SK-N-SH (cell line): Measurements from ENCODE around the gene UBE3C. TPM values are rescaled to one million over a fixed set of nuclear protein-coding genes. Genes with fewer than 3 reads are reported as not detected.

Experiments used
- CTCF ChIA-PET: fragments of 300-600, 350-600 bp; formaldehyde crosslinking; extraction: SDS; loops from one replicate; lab custom pipeline; 2021; lab: Yijun Ruan, JAX
- POLR2A ChIA-PET: fragments of 350-600 bp; sonication (Branson Sonifier 250); formaldehyde crosslinking; extraction: SDS; loops from one replicate; lab custom pipeline; 2020; ENCODE audit warnings: antibody characterized with exemption, inconsistent platforms; lab: Yijun Ruan, JAX
- DNase-seq: peaks from one replicate; pipeline ENCODE4 v3.0.0; 2012
- H2AFZ ChIP-seq: fragments of 200-600 bp; sonication (generic); 2 replicates; pipeline ENCODE4 v1.8.1; 2016; ENCODE audit warnings: antibody characterized with exemption, mild to moderate bottlenecking, low read depth
- H3F3A ChIP-seq: fragments of 200-600 bp; sonication (generic); replicated peaks from 2 replicates; pipeline ENCODE3; 2016; ENCODE audit warnings: antibody characterized with exemption, mild to moderate bottlenecking; ENCODE audit not compliant: insufficient read depth
- H3K27ac ChIP-seq, 2 experiments: fragments of 200-500 bp in 1 of 2; fragments of 200-600 bp in 1 of 2; sonication (Bioruptor generic) in 1 of 2; sonication (generic), shearing (Covaris generic) in 1 of 2; 2 replicates each; pipeline versions ENCODE4 v1.5.1 to v1.6.1; 2014 to 2016; ENCODE audit warnings: low read depth in 2 of 2, inconsistent platforms in 1 of 2, low read length in 1 of 2, mild to moderate bottlenecking in 1 of 2, mixed read lengths in 1 of 2
- H3K27me3 ChIP-seq: fragments of 200-600 bp; sonication (generic), shearing (Covaris generic); 2 replicates; pipeline ENCODE4 v1.6.1; 2016; ENCODE audit warnings: mixed run types; ENCODE audit not compliant: insufficient read depth
- H3K36me3 ChIP-seq, 2 experiments: fragments of 200-500 bp in 1 of 2; fragments of 200-600 bp in 1 of 2; sonication (Bioruptor generic) in 1 of 2; sonication (generic) in 1 of 2; replicated peaks in 1 of 2; 2 replicates each; pipeline versions ENCODE3 to v1.5.1; 2014 to 2016; ENCODE audit warnings: low read length in 1 of 2, mild to moderate bottlenecking in 1 of 2; ENCODE audit not compliant: insufficient read depth in 2 of 2, control insufficient read depth in 1 of 2
- H3K4me1 ChIP-seq, 2 experiments: fragments of 200-500 bp in 1 of 2; fragments of 200-600 bp in 1 of 2; sonication (Bioruptor generic) in 1 of 2; sonication (generic), shearing (Covaris generic) in 1 of 2; 2 replicates each; pipeline versions ENCODE4 v1.5.1 to v1.6.1; 2014 to 2016; ENCODE audit warnings: low read depth in 1 of 2, low read length in 1 of 2, mixed run types in 1 of 2; ENCODE audit not compliant: insufficient read depth in 2 of 2, control insufficient read depth in 1 of 2
- H3K4me2 ChIP-seq: fragments of 200-600 bp; sonication (generic), shearing (Covaris generic); 2 replicates; pipeline ENCODE4 v1.6.1; 2017; ENCODE audit warnings: mixed run types
- H3K4me3 ChIP-seq, 2 experiments: fragments of 200-500 bp in 1 of 2; fragments of 200-600 bp in 1 of 2; sonication (Bioruptor generic) in 1 of 2; sonication (generic), shearing (Covaris generic) in 1 of 2; 2 replicates each; pipeline versions ENCODE4 v1.5.1 to v1.8.1; 2014 to 2016; ENCODE audit warnings: low read depth in 2 of 2, inconsistent platforms in 1 of 2, low read length in 1 of 2, mild to moderate bottlenecking in 1 of 2, mixed read lengths in 1 of 2, moderate library complexity in 1 of 2
- H3K79me2 ChIP-seq: fragments of 200-600 bp; sonication (generic); 2 replicates; pipeline ENCODE4 v1.8.1; 2017; ENCODE audit warnings: mild to moderate bottlenecking; ENCODE audit not compliant: insufficient read depth
- H3K9ac ChIP-seq: fragments of 200-600 bp; sonication (generic); 2 replicates; pipeline ENCODE4 v1.6.1; 2017; ENCODE audit warnings: mixed run types
- H3K9me2 ChIP-seq: fragments of 200-600 bp; sonication (generic); 2 replicates; pipeline ENCODE4 v1.6.1; 2017; ENCODE audit warnings: mixed run types
- H3K9me3 ChIP-seq: fragments of 200-600 bp; sonication (generic); 2 replicates; pipeline ENCODE4 v1.6.1; 2017; ENCODE audit warnings: mixed run types, mild to moderate bottlenecking, moderate library complexity
- H4K20me1 ChIP-seq: fragments of 200-600 bp; sonication (generic); 2 replicates; pipeline ENCODE4 v1.6.1; 2017; ENCODE audit warnings: mild to moderate bottlenecking, mixed run types; ENCODE audit not compliant: insufficient read depth
- CHD2 ChIP-seq: fragments of 150-350 bp; IDR thresholded peaks from 2 replicates; pipeline ENCODE4 v1.6.1; 2018; ENCODE audit warnings: low read length; ENCODE audit not compliant: partially characterized antibody
- ELF1 ChIP-seq: IDR thresholded peaks from 2 replicates; pipeline ENCODE4 v1.4.0; 2012
- EP300 ChIP-seq, 2 experiments: IDR thresholded peaks; 2 replicates each; pipeline versions ENCODE4 v1.4.0 to v1.6.1; 2012; ENCODE audit warnings: borderline replicate concordance in 1 of 2, low read depth in 1 of 2, low read length in 1 of 2
- EZH2phosphoT487 ChIP-seq: fragments of 200-600 bp; sonication (generic); IDR thresholded peaks from 2 replicates; pipeline ENCODE4 v1.6.1; 2017; ENCODE audit warnings: low read depth, mixed run types, mild to moderate bottlenecking, antibody characterized with exemption, moderate library complexity, borderline replicate concordance
- FOXJ3 ChIP-seq: sonication (generic); formaldehyde crosslinking; IDR thresholded peaks from 2 replicates; pipeline ENCODE4 v1.5.1; 2020; ENCODE audit warnings: mild to moderate bottlenecking, missing genetic modification reagents
- FOXM1 ChIP-seq: IDR thresholded peaks from 2 replicates; pipeline ENCODE4 v1.4.0; 2012; ENCODE audit warnings: low read depth, mild to moderate bottlenecking
- GABPA ChIP-seq: IDR thresholded peaks from 2 replicates; pipeline ENCODE4 v1.4.0; 2012; ENCODE audit warnings: low read depth, mild to moderate bottlenecking
- JUND ChIP-seq: IDR thresholded peaks from 2 replicates; pipeline ENCODE4 v1.4.0; 2012
- MEF2A ChIP-seq: IDR thresholded peaks from 2 replicates; pipeline ENCODE4 v1.4.0; 2012; ENCODE audit warnings: low read depth, borderline replicate concordance
- MXI1 ChIP-seq: IDR thresholded peaks from 2 replicates; pipeline ENCODE4 v1.6.1; 2012; ENCODE audit warnings: mild to moderate bottlenecking, low read depth, low read length, improper control_type of control experiment
- NFIC ChIP-seq: IDR thresholded peaks from 2 replicates; pipeline ENCODE4 v1.4.0; 2012; ENCODE audit warnings: borderline replicate concordance
- NRF1 ChIP-seq: IDR thresholded peaks from 2 replicates; pipeline ENCODE4 v1.6.1; 2012; ENCODE audit warnings: low read depth, mild to moderate bottlenecking, low read length
- POLR2AphosphoS5 ChIP-seq: IDR thresholded peaks from 2 replicates; pipeline ENCODE4 v1.6.1; 2012; ENCODE audit warnings: low read depth, low read length
- RAD21 ChIP-seq: IDR thresholded peaks from 2 replicates; pipeline ENCODE4 v1.6.1; 2012; ENCODE audit warnings: mild to moderate bottlenecking, low read length
- RCOR1 ChIP-seq: fragments of 150-350 bp; IDR thresholded peaks from 2 replicates; pipeline ENCODE4 v1.6.1; 2017; ENCODE audit warnings: antibody characterized with exemption, low read length
- RFX5 ChIP-seq: IDR thresholded peaks from 2 replicates; pipeline ENCODE4 v1.6.1; 2012; ENCODE audit warnings: mild to moderate bottlenecking, improper control_type of control experiment, low read length
- SIN3A ChIP-seq: IDR thresholded peaks from 2 replicates; pipeline ENCODE4 v1.6.1; 2012; ENCODE audit warnings: low read depth, mild to moderate bottlenecking, low read length, moderate library complexity, borderline replicate concordance
- SMC3 ChIP-seq: IDR thresholded peaks from 2 replicates; pipeline ENCODE4 v1.6.1; 2012; ENCODE audit warnings: low read depth, low read length, improper control_type of control experiment
- TAF1 ChIP-seq: IDR thresholded peaks from 2 replicates; pipeline ENCODE4 v1.6.1; 2012; ENCODE audit warnings: low read depth, mild to moderate bottlenecking, low read length, moderate library complexity, borderline replicate concordance
- TEAD4 ChIP-seq: IDR thresholded peaks from 2 replicates; pipeline ENCODE4 v1.4.0; 2012; ENCODE audit warnings: mild to moderate bottlenecking, borderline replicate concordance; ENCODE audit not compliant: insufficient read depth
- YY1 ChIP-seq: IDR thresholded peaks from 2 replicates; pipeline ENCODE4 v1.4.0; 2012; ENCODE audit warnings: low read depth, mild to moderate bottlenecking
- WGBS: methylation state at CpG from one replicate; pipeline ENCODE4 v1.1.6; 2017; ENCODE audit warnings: low lambda C conversion rate; 5-methylcytosine and 5-hydroxymethylcytosine counted together
- polyA plus RNA-seq, 3 experiments: library from polyadenylated mRNA; depleted of rRNA; stranded (reverse); fragments of >200 nt; gene quantifications; 2 replicates each; pipeline ENCODE4 v1.2.3, GENCODE V29; 2012
- TF ChIP-seq, protein P1 (sequence below): IDR thresholded peaks from 2 replicates; pipeline ENCODE4 v1.4.0; 2012; ENCODE audit warnings: low read depth, borderline replicate concordance
- TF ChIP-seq, protein P2 (sequence below): fragments of 200-600 bp; sonication (generic); IDR thresholded peaks from 2 replicates; pipeline ENCODE4 v1.6.1; 2017; ENCODE audit warnings: antibody characterized with exemption, mild to moderate bottlenecking, moderate library complexity
- TF ChIP-seq, protein P3 (sequence below): IDR thresholded peaks from 2 replicates; pipeline ENCODE4; 2012
- TF ChIP-seq, protein P4 (sequence below): fragments of 150-350 bp; IDR thresholded peaks from 2 replicates; pipeline ENCODE4 v1.6.1; 2016; ENCODE audit warnings: mild to moderate bottlenecking, low read depth, low read length

UBE3C gene
- polyA plus RNA-seq (2012; rRNA removed): 48.4 and 63.2 TPM in 2 replicates
- 55.9 and 60.7 TPM in 2 replicates for polyA plus RNA-seq (2012; cell fraction: cytosol; rRNA removed)
- 37.5 and 62.9 TPM in 2 replicates for polyA plus RNA-seq (2012; cell fraction: nucleus; rRNA removed)

- Histone ChIP-seq H3K9me2 (no peaks in the 10 kb centered on the region), H4K20me1 (peaks cover 42% of the 10 kb centered on the region), H3K27ac (peak within 1 kb of the TSS; percentile 70 to 91), H3K27me3 (no peaks in the 10 kb centered on the region), H3K36me3 (peaks cover 14 to 18% of the 10 kb centered on the region in 2 experiments), H3K79me2 (peaks cover 45% of the 10 kb centered on the region), H3K4me2 (peak within 1 kb of the TSS; percentile 100), H3F3A (peaks cover 2% of the 10 kb centered on the region), H2AFZ (peak within 1 kb of the TSS; percentile 76), H3K9me3 (no peaks in the 10 kb centered on the region), H3K4me1 (peaks cover 11 to 27% of the 10 kb centered on the region in 2 experiments; a peak in 2 of 4 replicates), H3K9ac (peak within 1 kb of the TSS; percentile 81), H3K4me3 (peak within 1 kb of the TSS; percentile 82 to 93)
- under 1% methylated on average over 47 of the region's 80 CpGs for WGBS
- peak; percentile 100 for DNase-seq
- TF ChIP-seq EP300 (IDR thresholded peaks at IDR 0.05; ENCODE audit: borderline replicate concordance in 1 of 2, low read depth in 1 of 2, low read length in 1 of 2) (no peak; a peak in 1 of 4 replicates), EZH2phosphoT487 (no peak), TAF1 (peak; percentile 53), NFIC (no peak), POLR2AphosphoS5 (peak; percentile 90), FOXM1 (no peak), RFX5 (peak; percentile 33; the same call in 1 of the 2 replicates), FOXJ3 (CRISPR knock-in tag) (no peak), MEF2A (no peak), SIN3A (0 out of 2 replicates have a peak, but pooled peaks have one; percentile 38), YY1 (peak; percentile 87), JUND (no peak), GABPA (no peak), RCOR1 (no peak), SMC3 (no peak), CHD2 (peak; percentile 26), RAD21 (no peak), NRF1 (peak; percentile 60), MXI1 (peak; percentile 65; the same call in 1 of the 2 replicates), ELF1 (peak; percentile 67), TEAD4 (no peak)
- TF ChIP-seq, protein P1, sequence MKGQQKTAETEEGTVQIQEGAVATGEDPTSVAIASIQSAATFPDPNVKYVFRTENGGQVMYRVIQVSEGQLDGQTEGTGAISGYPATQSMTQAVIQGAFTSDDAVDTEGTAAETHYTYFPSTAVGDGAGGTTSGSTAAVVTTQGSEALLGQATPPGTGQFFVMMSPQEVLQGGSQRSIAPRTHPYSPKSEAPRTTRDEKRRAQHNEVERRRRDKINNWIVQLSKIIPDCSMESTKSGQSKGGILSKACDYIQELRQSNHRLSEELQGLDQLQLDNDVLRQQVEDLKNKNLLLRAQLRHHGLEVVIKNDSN: no peak
- TF ChIP-seq, protein P2, sequence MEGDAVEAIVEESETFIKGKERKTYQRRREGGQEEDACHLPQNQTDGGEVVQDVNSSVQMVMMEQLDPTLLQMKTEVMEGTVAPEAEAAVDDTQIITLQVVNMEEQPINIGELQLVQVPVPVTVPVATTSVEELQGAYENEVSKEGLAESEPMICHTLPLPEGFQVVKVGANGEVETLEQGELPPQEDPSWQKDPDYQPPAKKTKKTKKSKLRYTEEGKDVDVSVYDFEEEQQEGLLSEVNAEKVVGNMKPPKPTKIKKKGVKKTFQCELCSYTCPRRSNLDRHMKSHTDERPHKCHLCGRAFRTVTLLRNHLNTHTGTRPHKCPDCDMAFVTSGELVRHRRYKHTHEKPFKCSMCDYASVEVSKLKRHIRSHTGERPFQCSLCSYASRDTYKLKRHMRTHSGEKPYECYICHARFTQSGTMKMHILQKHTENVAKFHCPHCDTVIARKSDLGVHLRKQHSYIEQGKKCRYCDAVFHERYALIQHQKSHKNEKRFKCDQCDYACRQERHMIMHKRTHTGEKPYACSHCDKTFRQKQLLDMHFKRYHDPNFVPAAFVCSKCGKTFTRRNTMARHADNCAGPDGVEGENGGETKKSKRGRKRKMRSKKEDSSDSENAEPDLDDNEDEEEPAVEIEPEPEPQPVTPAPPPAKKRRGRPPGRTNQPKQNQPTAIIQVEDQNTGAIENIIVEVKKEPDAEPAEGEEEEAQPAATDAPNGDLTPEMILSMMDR: no peak
- TF ChIP-seq, protein P3, sequence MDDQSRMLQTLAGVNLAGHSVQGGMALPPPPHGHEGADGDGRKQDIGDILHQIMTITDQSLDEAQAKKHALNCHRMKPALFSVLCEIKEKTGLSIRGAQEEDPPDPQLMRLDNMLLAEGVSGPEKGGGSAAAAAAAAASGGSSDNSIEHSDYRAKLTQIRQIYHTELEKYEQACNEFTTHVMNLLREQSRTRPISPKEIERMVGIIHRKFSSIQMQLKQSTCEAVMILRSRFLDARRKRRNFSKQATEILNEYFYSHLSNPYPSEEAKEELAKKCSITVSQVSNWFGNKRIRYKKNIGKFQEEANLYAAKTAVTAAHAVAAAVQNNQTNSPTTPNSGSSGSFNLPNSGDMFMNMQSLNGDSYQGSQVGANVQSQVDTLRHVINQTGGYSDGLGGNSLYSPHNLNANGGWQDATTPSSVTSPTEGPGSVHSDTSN: no peak
- TF ChIP-seq, protein P4, sequence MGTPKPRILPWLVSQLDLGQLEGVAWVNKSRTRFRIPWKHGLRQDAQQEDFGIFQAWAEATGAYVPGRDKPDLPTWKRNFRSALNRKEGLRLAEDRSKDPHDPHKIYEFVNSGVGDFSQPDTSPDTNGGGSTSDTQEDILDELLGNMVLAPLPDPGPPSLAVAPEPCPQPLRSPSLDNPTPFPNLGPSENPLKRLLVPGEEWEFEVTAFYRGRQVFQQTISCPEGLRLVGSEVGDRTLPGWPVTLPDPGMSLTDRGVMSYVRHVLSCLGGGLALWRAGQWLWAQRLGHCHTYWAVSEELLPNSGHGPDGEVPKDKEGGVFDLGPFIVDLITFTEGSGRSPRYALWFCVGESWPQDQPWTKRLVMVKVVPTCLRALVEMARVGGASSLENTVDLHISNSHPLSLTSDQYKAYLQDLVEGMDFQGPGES: no peak
- CTCF ChIA-PET: interaction anchor here (1.0 to 1.8 kb wide), 2 partner anchors 135 to 136 kb away, joined by 3 to 5 read pairs; no protein-coding TSS in a partner anchor
- POLR2A ChIA-PET: interaction anchor here (0.8 to 0.9 kb wide), 2 partner anchors 12 to 48 kb away, joined by 3 to 6 read pairs; no protein-coding TSS in a partner anchor
Observed at GRCh38 chr7:157138424-157139110, at the start of gene UBE3C. TSS of gene UBE3C (plus strand) at chr7:157138926. CDS start at chr7:157139273, 347 bp downstream.
